Measurements from ENCODE around the gene SAMD4A. TPM values are rescaled to one million over a fixed set of nuclear protein-coding genes. Genes with fewer than 3 reads are reported as not detected.

Gene SAMD4A
- total and polyA plus RNA-seq, 2 of the 4 experiments (the other 2 are of a cell fraction) = 22.9 to 38.2 TPM

DNA sequence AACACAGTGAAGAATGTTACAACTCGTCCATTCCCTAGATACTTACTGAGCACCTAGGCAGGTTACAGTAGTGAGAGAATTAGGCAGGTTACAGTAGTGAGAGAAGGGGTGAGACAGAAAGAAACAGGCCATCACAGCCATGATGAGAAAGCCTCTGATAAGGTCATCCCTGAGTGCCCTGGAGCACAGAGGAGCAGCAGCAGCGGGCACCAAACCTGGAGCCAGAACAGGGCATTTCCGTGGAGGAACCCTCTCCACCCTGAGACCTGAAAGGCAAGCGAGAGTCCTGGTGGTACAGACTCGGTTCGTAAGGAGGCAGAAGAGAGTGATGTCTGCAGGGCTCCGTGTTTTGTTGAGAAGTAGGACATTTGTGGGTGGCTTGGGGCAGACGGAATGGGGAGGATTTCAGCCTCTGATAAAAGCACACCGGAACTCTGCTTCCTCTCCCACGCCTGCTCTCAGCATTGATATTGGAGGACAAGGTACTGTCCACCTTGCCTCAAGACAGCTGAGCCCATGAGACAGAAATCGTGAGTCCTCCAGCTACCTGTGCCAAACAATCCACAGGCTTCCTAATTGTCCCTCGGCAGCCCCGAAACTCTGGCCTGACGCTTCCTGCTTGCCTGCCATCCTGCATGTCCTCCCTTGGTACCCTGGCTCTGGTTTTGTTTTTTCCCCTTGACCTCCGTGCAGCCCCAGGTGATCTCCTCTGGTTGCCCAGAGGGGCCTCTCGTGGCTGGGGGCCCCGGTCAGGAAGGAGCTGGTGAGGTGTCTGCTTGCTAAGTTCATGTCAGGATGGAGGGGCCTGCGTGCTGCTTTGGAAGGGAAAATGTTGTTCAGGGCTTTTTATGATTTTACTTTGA is 199.6 kb downstream of the SAMD4A start:
- no peaks in the 10 kb centered on the region for H4K20me1 ChIP-seq (ENCODE audit: insufficient read depth, low read length)
- H2BK20ac ChIP-seq (ENCODE audit: low read depth, low read length) = no peak overlapping the region
- intact Hi-C loops (cut with micrococcal nuclease) (no loop called here), dilution Hi-C loops (cut with HindIII; ENCODE audit: low sequenced_read_pairs, unreplicated experiment) (no loop called here), in situ Hi-C loops (cut with MboI; ENCODE audit: low sequenced_read_pairs) (no loop called here)
- DNase-seq (no peak), ATAC-seq (ENCODE audit: low read depth) (no peak)
- H3K4me1 ChIP-seq (ENCODE audit: control insufficient read depth, insufficient read depth, low read length) = peaks cover 8% of the 10 kb centered on the region
- no peak overlapping the region for H3K4ac ChIP-seq (ENCODE audit: low read depth, low read length)
- no peak overlapping the region for H4K8ac ChIP-seq (ENCODE audit: low read depth in 2 of 2, low read length in 2 of 2)
- no peak overlapping the region for H3K4me3 ChIP-seq (ENCODE audit: insufficient read depth, low read depth, low read length)
- no TSS peak for BruUV-seq (replicated peaks)
- no peak overlapping the region for H3K56ac ChIP-seq (ENCODE audit: extremely low read depth, insufficient read depth, low read length)
- H3K23ac ChIP-seq (ENCODE audit: low read depth, low read length) = no peak overlapping the region
- no peak overlapping the region for H2AK9ac ChIP-seq (replicated peaks; ENCODE audit: low read depth, low read length, poor library complexity)
- H2AK5ac ChIP-seq (ENCODE audit: low read depth, low read length) = no peak overlapping the region
- ChIA-PET CTCF (no interaction called here), POLR2A (ENCODE audit: unreplicated experiment) (no interaction called here)
- no peaks in the 10 kb centered on the region for H3K9me3 ChIP-seq (ENCODE audit: control insufficient read depth, insufficient read depth, low read length)
- H2BK15ac ChIP-seq (ENCODE audit: low read depth, low read length) = no peak overlapping the region
- H3K4me2 ChIP-seq (ENCODE audit: low read depth, low read length) = no peak overlapping the region
- no peak overlapping the region for H2BK5ac ChIP-seq (ENCODE audit: low read depth, low read length, poor library complexity, severe bottlenecking)
- H3K27ac ChIP-seq (ENCODE audit: insufficient read depth, low read length) = no peak overlapping the region
- peaks cover 38 to 84% of the 10 kb centered on the region in 2 experiments for H3K79me1 ChIP-seq (ENCODE audit: low read depth in 1 of 2, low read length in 2 of 2)
- no peak overlapping the region for H3K14ac ChIP-seq (replicated peaks; ENCODE audit: low read depth, low read length)
- no peak overlapping the region for H2AFZ ChIP-seq (replicated peaks; ENCODE audit: low read length, poor library complexity)
- no peak overlapping the region for H4K5ac ChIP-seq (ENCODE audit: low read depth, low read length)
- H4K91ac ChIP-seq (ENCODE audit: insufficient read depth, low read depth, low read length) = no peak overlapping the region
- H3K27me3 ChIP-seq (ENCODE audit: control insufficient read depth, insufficient read depth, low read length) = no peaks in the 10 kb centered on the region
- peaks cover 65% of the 10 kb centered on the region for H3K36me3 ChIP-seq (ENCODE audit: control insufficient read depth, insufficient read depth, low read length)
- 83% methylated on average over 11 of the region's 18 CpGs; no CpG with 5 or more reads in 1 of the 2 experiments for WGBS, 2 experiments (ENCODE audit: extremely low coverage in 2 of 2, insufficient read length in 1 of 2)
- no peak overlapping the region for H3K18ac ChIP-seq (ENCODE audit: low read depth, low read length)
- H3K9ac ChIP-seq (ENCODE audit: low read depth, low read length) = no peak overlapping the region
- H2BK120ac ChIP-seq (ENCODE audit: low read depth, low read length) = no peak overlapping the region
- peaks cover 20% of the 10 kb centered on the region for H3K9me1 ChIP-seq (ENCODE audit: insufficient read depth, low read length)
- TF ChIP-seq BHLHE40 (IDR thresholded peaks at IDR 0.05; ENCODE audit: low read depth, low read length) (no peak), CEBPB (IDR thresholded peaks at IDR 0.05; ENCODE audit: low read depth, low read length) (no peak), MAZ (IDR thresholded peaks at IDR 0.05; ENCODE audit: borderline replicate concordance, low read depth, low read length) (no peak), CTCF (conservative IDR thresholded peaks at IDR 0.05; ENCODE audit: low read depth, low read length) (no peak), RCOR1 (IDR thresholded peaks at IDR 0.05; ENCODE audit: insufficient replicate concordance, low read length) (no peak), MAFK (IDR thresholded peaks at IDR 0.05; ENCODE audit: low read depth, low read length) (no peak), RFX5 (IDR thresholded peaks at IDR 0.05; ENCODE audit: low read depth, low read length) (no peak), CHD1 (IDR thresholded peaks at IDR 0.05; ENCODE audit: low read depth, low read length) (no peak), POLR2A (IDR thresholded peaks at IDR 0.05; ENCODE audit: low read depth, low read length) (no peak), NFE2L2 (IDR thresholded peaks at IDR 0.05; ENCODE audit: low read depth, low read length) (no peak), SMC3 (IDR thresholded peaks at IDR 0.05; ENCODE audit: low read depth, low read length) (no peak), MXI1 (IDR thresholded peaks at IDR 0.05; ENCODE audit: borderline replicate concordance, low read depth, low read length) (no peak), FOS (IDR thresholded peaks at IDR 0.05; ENCODE audit: low read depth, low read length) (no peak), RAD21 (IDR thresholded peaks at IDR 0.05; ENCODE audit: low read length) (no peak)
- TF ChIP-seq, protein P1, sequence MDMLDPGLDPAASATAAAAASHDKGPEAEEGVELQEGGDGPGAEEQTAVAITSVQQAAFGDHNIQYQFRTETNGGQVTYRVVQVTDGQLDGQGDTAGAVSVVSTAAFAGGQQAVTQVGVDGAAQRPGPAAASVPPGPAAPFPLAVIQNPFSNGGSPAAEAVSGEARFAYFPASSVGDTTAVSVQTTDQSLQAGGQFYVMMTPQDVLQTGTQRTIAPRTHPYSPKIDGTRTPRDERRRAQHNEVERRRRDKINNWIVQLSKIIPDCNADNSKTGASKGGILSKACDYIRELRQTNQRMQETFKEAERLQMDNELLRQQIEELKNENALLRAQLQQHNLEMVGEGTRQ (IDR thresholded peaks at IDR 0.05; ENCODE audit: low read depth, low read length) = no peak
